ENCODE measurements around the gene TARS3.

Gene TARS3

DNA sequence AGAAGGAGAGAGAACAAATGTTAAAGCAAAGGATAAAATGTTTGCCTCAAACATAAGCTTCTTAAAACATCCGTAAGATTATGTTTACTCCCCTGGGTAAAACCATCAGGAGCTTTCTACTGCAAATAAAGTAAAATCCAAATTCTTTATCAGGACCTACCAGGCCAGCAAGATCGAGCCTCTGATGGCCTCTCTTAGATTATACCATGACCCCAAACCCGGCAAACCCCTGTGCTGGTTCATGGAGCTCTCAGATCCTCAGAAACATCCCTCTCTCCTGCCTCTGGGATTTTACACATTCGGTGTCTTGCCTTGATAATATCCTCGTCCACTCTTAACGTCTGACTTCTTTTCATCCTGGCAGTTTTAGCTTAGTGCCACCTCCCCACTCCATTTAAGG lies 7.5 kb upstream of the TARS3 start:
- no peak for TF ChIP-seq CTCF (IDR thresholded peaks at IDR 0.05)

- no peak for TF ChIP-seq CTCF (IDR thresholded peaks at IDR 0.05)
Observed at GRCh38 chr15:101727186-101727585, 2.9 kb upstream of the TARS3 start.

- no peak for TF ChIP-seq CTCF (IDR thresholded peaks at IDR 0.05)
Observed at GRCh38 chr15:101725073-101725472, 800 bp upstream of the TARS3 start.

DNA sequence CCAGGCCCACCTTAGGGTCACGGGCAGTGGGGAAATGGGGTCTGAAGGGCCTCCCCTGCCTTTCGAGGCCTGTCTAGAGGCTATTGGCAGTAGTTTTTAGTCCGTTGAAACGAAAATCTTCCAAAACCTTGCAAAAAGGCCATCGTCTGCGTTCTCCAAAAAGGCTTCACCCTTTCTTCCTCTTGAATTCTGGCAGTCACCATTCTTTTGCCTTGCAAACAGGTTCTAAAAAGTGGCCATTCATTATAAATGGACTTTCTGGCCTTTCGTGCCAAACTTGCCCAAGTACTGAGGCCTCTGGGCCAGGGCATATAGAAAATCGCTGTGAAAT lies 367 bp upstream of the TARS3 start:
- no peak for TF ChIP-seq CTCF (IDR thresholded peaks at IDR 0.05)

DNA sequence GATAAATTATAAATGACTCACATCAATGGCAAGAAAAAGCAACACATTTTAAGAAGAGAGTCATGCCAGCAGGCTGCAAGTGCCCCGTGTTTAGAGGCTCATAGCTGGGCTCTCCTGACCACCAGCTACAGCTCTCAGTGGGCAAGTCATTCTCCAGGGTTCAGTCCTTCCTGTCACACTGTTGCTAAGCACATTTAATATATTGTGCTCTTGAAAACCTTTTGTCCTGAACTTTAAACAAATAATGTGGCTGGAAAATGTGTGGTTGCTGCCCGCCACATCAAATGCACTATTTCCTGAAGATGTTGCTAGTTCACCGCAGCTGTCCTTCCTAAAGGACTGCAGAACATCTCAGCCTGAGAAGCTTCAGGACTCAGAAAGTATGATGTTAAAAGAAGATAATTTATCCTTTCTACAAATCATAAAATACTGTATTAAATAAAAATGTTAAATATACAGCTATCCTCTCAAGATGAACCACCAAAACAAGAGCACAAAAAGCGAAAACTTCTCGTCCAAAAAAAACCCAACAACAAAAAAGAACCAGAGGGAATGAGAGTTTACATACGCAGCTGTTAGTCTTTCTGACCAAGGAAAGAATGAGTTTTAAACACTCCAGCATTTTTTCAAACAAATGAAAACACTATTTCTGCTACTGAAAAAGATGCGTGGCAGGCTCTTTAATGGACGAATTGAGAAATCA lies 951 bp downstream of the TARS3 start:
- no peak for TF ChIP-seq CTCF (IDR thresholded peaks at IDR 0.05)

DNA sequence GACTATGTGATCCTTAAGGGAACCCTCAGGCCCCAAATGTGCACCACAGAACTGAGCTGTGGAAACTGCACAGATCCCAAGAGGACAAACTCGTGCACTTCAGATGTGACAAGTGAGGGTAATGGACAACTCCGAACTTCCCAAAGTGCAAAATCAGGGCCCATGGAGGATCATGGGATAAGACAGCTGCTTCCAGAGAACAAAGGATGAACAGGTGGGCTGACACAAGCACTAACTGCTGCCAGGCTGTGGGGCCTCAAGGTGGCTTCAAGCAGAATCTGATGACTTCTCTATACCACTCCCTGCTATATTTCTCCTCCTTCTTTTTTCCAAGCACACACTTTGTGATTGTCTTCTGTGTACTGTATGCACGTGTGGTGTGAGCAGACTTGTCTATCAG lies 5.4 kb downstream of the TARS3 start:
- TF ChIP-seq CTCF (IDR thresholded peaks at IDR 0.05) = no peak

- TF ChIP-seq CTCF (IDR thresholded peaks at IDR 0.05) = no peak
Observed at GRCh38 chr15:101712078-101712477, 12.2 kb downstream of the TARS3 start.

DNA sequence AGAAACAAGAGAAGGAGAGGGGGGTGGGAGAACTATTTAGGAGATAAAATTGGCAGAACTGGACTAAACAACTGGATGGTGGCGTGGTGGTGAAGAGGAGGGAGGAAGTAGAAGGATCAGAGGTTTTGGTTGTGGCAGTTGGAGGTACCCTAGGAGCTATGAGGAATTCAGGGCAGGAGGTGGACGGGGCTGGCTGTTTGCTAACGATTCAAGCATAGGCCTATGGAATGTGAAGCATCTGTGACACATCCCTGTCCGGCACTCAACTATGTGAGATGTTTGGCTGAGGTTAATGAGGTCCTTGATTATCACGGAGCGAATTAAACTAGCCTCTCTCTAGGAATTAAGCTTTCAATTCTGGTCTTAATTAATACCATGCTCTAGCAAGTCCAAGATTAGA lies 13.5 kb downstream of the TARS3 start:
- no peak for TF ChIP-seq CTCF (IDR thresholded peaks at IDR 0.05)
